ENCODE data around the gene VWA5B1.

VWA5B1 gene

GRCh38 chr1:20377516-20378270 lies 87.0 kb downstream of the VWA5B1 start:
- no peak overlapping the region for H3K4me3 ChIP-seq (IDR thresholded peaks at IDR 0.05; ENCODE audit: insufficient read depth, low read depth, low read length)
- no peaks in the 10 kb centered on the region for H3K4me1 ChIP-seq (ENCODE audit: low read depth, poor library complexity, severe bottlenecking)
- H4K20me1 ChIP-seq (ENCODE audit: insufficient read depth): no peaks in the 10 kb centered on the region
- no peak overlapping the region for H3K27ac ChIP-seq
- TF ChIP-seq CTCF (conservative IDR thresholded peaks at IDR 0.05; ENCODE audit: low read depth, low read length): no peak
- H2AFZ ChIP-seq (ENCODE audit: low read depth): no peak overlapping the region
- no peaks in the 10 kb centered on the region for H3K36me3 ChIP-seq (ENCODE audit: insufficient read depth)
- H3K9ac ChIP-seq: no peak overlapping the region
- H3K27me3 ChIP-seq (ENCODE audit: insufficient read depth, low read depth): peaks cover 25% of the 10 kb centered on the region; the same call in 1 of the 2 replicates
- H3K79me2 ChIP-seq (ENCODE audit: insufficient read depth, low read depth): no peaks in the 10 kb centered on the region
- no peak overlapping the region for H3K4me2 ChIP-seq

GRCh38 chr1:20379075-20379474 lies 88.4 kb downstream of the VWA5B1 start:
- H4K20me1 ChIP-seq (ENCODE audit: insufficient read depth): no peaks in the 10 kb centered on the region
- no peak overlapping the region for H2AFZ ChIP-seq (ENCODE audit: low read depth)
- H3K36me3 ChIP-seq (ENCODE audit: insufficient read depth): no peaks in the 10 kb centered on the region
- H3K79me2 ChIP-seq (ENCODE audit: insufficient read depth, low read depth): no peaks in the 10 kb centered on the region
- TF ChIP-seq CTCF (conservative IDR thresholded peaks at IDR 0.05; ENCODE audit: low read depth, low read length): no peak
- no peak overlapping the region for H3K27ac ChIP-seq
- H3K27me3 ChIP-seq (ENCODE audit: insufficient read depth, low read depth): peaks cover 23% of the 10 kb centered on the region; the same call in 1 of the 2 replicates
- no peak overlapping the region for H3K4me3 ChIP-seq (IDR thresholded peaks at IDR 0.05; ENCODE audit: insufficient read depth, low read depth, low read length)
- no peak overlapping the region for H3K9ac ChIP-seq
- no peak overlapping the region for H3K4me2 ChIP-seq
- H3K4me1 ChIP-seq (ENCODE audit: low read depth, poor library complexity, severe bottlenecking): no peaks in the 10 kb centered on the region

GRCh38 chr1:20380175-20380574 lies 89.5 kb downstream of the VWA5B1 start:
- H4K20me1 ChIP-seq (ENCODE audit: insufficient read depth): no peaks in the 10 kb centered on the region
- H3K27me3 ChIP-seq (ENCODE audit: insufficient read depth, low read depth): peaks cover 22% of the 10 kb centered on the region; the same call in 1 of the 2 replicates
- no peaks in the 10 kb centered on the region for H3K4me1 ChIP-seq (ENCODE audit: low read depth, poor library complexity, severe bottlenecking)
- no peaks in the 10 kb centered on the region for H3K79me2 ChIP-seq (ENCODE audit: insufficient read depth, low read depth)
- no peak overlapping the region for H3K9ac ChIP-seq
- H3K36me3 ChIP-seq (ENCODE audit: insufficient read depth): no peaks in the 10 kb centered on the region
- H3K27ac ChIP-seq: no peak overlapping the region
- no peak for TF ChIP-seq CTCF (conservative IDR thresholded peaks at IDR 0.05; ENCODE audit: low read depth, low read length)
- H3K4me2 ChIP-seq: no peak overlapping the region
- H2AFZ ChIP-seq (ENCODE audit: low read depth): no peak overlapping the region
- no peak overlapping the region for H3K4me3 ChIP-seq (IDR thresholded peaks at IDR 0.05; ENCODE audit: insufficient read depth, low read depth, low read length)

- H3K4me2 ChIP-seq: no peak overlapping the region
- TF ChIP-seq CTCF (conservative IDR thresholded peaks at IDR 0.05; ENCODE audit: low read depth, low read length): no peak
- no peak overlapping the region for H2AFZ ChIP-seq (ENCODE audit: low read depth)
These were observed 90.0 kb downstream of the VWA5B1 start for GRCh38 chr1:20380616-20381035.

More at GRCh38 chr1:20380616-20381035, 90.0 kb downstream of the VWA5B1 start:
- H3K9ac ChIP-seq: no peak overlapping the region
- H3K27me3 ChIP-seq (ENCODE audit: insufficient read depth, low read depth): peaks cover 19% of the 10 kb centered on the region; the same call in 1 of the 2 replicates
- no peaks in the 10 kb centered on the region for H3K4me1 ChIP-seq (ENCODE audit: low read depth, poor library complexity, severe bottlenecking)
- H3K79me2 ChIP-seq (ENCODE audit: insufficient read depth, low read depth): no peaks in the 10 kb centered on the region
- no peaks in the 10 kb centered on the region for H3K36me3 ChIP-seq (ENCODE audit: insufficient read depth)
- no peak overlapping the region for H3K27ac ChIP-seq
- no peaks in the 10 kb centered on the region for H4K20me1 ChIP-seq (ENCODE audit: insufficient read depth)
- H3K4me3 ChIP-seq (IDR thresholded peaks at IDR 0.05; ENCODE audit: insufficient read depth, low read depth, low read length): no peak overlapping the region

Measured in KMS-11 (cell line).